Upper lobe of left lung (tissue), 6 donors: ENCODE data around the gene SERINC3. TPM values are rescaled to one million over a fixed set of nuclear protein-coding genes. Genes with fewer than 3 reads are reported as not detected.

ENCODE experiments used
- ATAC-seq, 2 donors: fragments of 200-7000 bp; cut with Tn5 transposase; one replicate each; pipeline ENCODE4 v1.9.1; 2022; ENCODE audit warnings: mild to moderate bottlenecking in 2 of 2, moderate library complexity in 2 of 2; ENCODE audit not compliant: low FRiP score in 2 of 2
- DNase-seq, 2 donors: peaks; one replicate each; pipeline ENCODE4 v3.0.0-alpha.2; 2019 to 2020
- H3K27ac ChIP-seq, 4 donors: fragments of 200-600 bp; sonication (generic); one replicate each; pipeline ENCODE4 v1.5.1; 2016 to 2019
- H3K27me3 ChIP-seq, 4 donors: fragments of 200-600 bp; sonication (generic); one replicate each; pipeline ENCODE4 v1.5.1; 2017 to 2019
- H3K36me3 ChIP-seq, 4 donors: fragments of 200-600 bp; sonication (generic); one replicate each; pipeline ENCODE4 v1.5.1; 2016 to 2019
- H3K4me1 ChIP-seq, 4 donors: fragments of 200-600 bp; sonication (generic); one replicate each; pipeline ENCODE4 v1.5.1; 2018 to 2019
- H3K4me3 ChIP-seq, 4 donors: fragments of 200-600 bp; sonication (generic); one replicate each; pipeline ENCODE4 v1.5.1; 2017 to 2019; ENCODE audit warnings: mild to moderate bottlenecking in 2 of 4, moderate library complexity in 1 of 4
- H3K9me3 ChIP-seq, 4 donors: fragments of 200-600 bp; sonication (generic); one replicate each; pipeline ENCODE4 v1.5.1; 2018 to 2019
- EP300 ChIP-seq, 4 donors: sonication (generic); formaldehyde crosslinking; IDR thresholded peaks; one replicate each; pipeline ENCODE4 v1.5.1; 2017; ENCODE audit warnings: antibody characterized with exemption in 4 of 4, control low read depth in 2 of 4
- POLR2A ChIP-seq, 4 donors: fragments of 450-650 bp; IDR thresholded peaks; one replicate each; pipeline ENCODE4 v1.5.1; 2016 to 2017; ENCODE audit warnings: antibody characterized with exemption in 4 of 4, mild to moderate bottlenecking in 2 of 4
- POLR2AphosphoS5 ChIP-seq, 2 donors: sonication (generic); formaldehyde crosslinking; IDR thresholded peaks; one replicate each; pipeline ENCODE4 v1.5.1; 2017; ENCODE audit warnings: antibody characterized with exemption in 2 of 2
- WGBS, 2 donors: methylation state at CpG; one replicate each; pipeline ENCODE4 v1.1.5; 2017 to 2018; 5-methylcytosine and 5-hydroxymethylcytosine counted together
- total RNA-seq, 6 donors: library from RNA; depleted of rRNA in 4 of 6; stranded (reverse); fragments of >200 nt in 4 of 6; gene quantifications; one replicate each; pipeline versions ENCODE4 v1.1.0 to v1.2.1, GENCODE V29; 2016 to 2021
- TF ChIP-seq, protein P1 (sequence below), 6 experiments: fragments of 450-650 bp in 4 of 6; fragments of 200-600 bp in 2 of 6; sonication (generic) in 2 of 6; IDR thresholded peaks; one replicate each; pipeline ENCODE4 v1.5.1; 2016 to 2019; ENCODE audit warnings: antibody characterized with exemption in 6 of 6
- donor health status: DM: no; HTN: no; CAD: no; lungs with moderate emphysema.
- donor health status: DM: no; HTN: yes; CAD: no; lungs with severe emphysema.

SERINC3 gene
- total RNA-seq, 6 donors from 2014 or later, result 56.3 to 122 (median 107) TPM

DNA sequence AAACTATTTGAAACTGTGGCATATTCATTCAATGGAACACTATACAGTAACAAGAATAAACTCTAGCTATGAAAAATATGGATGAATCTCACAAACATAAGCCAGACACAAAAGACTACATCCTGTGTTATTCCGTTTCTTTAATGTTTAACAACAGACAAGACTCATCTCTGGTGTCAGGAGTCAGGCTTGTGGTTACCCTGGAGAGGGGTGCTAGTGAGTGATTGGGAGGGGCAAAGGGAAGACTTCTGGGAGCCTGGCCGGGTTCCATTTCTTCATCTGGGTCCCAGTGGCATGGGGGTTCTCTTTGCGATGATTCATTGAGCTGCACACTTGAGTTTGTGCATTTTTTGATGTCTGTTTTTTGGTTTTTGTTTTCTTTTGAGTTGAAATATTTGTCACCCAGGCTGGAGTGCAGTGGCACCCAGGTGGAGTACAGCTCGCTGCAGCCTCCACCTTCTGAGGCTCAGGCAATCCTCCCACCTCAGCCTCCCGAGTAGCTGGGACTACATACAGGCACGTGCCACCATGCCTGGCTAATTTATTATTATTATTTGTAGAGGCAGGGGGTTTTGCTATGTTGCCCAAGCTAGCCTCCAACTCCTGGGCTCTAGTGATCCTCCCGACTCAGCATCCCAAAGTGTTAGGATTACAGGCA lies 67.4 kb downstream of the SERINC3 start:
- no peak for ATAC-seq
- Histone ChIP-seq H3K27ac (no peak overlapping the region), H3K4me3 (no peak overlapping the region), H3K4me1 (peaks cover 10 to 20% (median 15%) of the 10 kb centered on the region in 4 donors), H3K9me3 (no peaks in the 10 kb centered on the region), H3K27me3 (no peaks in the 10 kb centered on the region), H3K36me3 (no peaks in the 10 kb centered on the region)
- no peak for DNase-seq
- WGBS, 2 donors, result 81 to 92% methylated on average over 7 of the region's 7 CpGs
- TF ChIP-seq, protein P1, sequence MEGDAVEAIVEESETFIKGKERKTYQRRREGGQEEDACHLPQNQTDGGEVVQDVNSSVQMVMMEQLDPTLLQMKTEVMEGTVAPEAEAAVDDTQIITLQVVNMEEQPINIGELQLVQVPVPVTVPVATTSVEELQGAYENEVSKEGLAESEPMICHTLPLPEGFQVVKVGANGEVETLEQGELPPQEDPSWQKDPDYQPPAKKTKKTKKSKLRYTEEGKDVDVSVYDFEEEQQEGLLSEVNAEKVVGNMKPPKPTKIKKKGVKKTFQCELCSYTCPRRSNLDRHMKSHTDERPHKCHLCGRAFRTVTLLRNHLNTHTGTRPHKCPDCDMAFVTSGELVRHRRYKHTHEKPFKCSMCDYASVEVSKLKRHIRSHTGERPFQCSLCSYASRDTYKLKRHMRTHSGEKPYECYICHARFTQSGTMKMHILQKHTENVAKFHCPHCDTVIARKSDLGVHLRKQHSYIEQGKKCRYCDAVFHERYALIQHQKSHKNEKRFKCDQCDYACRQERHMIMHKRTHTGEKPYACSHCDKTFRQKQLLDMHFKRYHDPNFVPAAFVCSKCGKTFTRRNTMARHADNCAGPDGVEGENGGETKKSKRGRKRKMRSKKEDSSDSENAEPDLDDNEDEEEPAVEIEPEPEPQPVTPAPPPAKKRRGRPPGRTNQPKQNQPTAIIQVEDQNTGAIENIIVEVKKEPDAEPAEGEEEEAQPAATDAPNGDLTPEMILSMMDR (IDR thresholded peaks at IDR 0.05), result no peak
- no peak for TF ChIP-seq EP300 (IDR thresholded peaks at IDR 0.05)
- no peak for TF ChIP-seq POLR2AphosphoS5 (IDR thresholded peaks at IDR 0.05)
- TF ChIP-seq POLR2A (IDR thresholded peaks at IDR 0.05), result no peak

DNA sequence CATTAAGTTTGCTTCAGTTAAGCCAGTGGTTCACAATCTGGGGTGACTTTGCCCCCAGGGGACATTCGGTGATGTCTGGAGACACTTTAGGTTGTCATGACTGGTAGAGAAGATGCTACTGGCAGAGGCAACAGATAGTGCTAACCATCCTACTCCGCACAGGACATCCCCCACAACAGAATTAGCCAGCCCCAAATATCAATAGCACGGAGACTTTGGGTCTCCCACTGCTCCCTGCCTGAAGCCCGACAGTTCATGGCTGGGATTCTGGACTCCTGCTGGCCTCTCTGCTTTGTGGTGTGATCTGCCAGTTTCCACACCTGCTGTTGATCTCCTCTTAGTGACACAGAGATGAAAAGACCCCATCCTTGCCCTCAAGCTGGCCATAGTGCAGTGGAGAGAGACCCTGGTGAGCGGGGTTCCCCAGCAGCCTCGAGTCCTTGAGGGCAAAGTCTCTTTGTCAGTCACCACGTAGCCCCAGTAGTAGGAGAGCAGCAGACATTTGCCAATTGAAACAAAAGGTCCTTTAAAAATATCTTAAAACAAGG lies 70.9 kb downstream of the SERINC3 start:
- Histone ChIP-seq H3K4me1 (peaks cover 15 to 23% (median 18%) of the 10 kb centered on the region in 4 donors), H3K27me3 (no peaks in the 10 kb centered on the region), H3K4me3 (no peak overlapping the region), H3K36me3 (no peaks in the 10 kb centered on the region), H3K9me3 (no peaks in the 10 kb centered on the region), H3K27ac (peak overlapping the region; percentile 45 to 84 (median 62))
- ATAC-seq (no peak), DNase-seq (no peak)
- 73 to 76% methylated on average over 7 of the region's 7 CpGs for WGBS, 2 donors
- TF ChIP-seq, protein P1 (IDR thresholded peaks at IDR 0.05), result no peak
- TF ChIP-seq POLR2A (IDR thresholded peaks at IDR 0.05), result no peak
- no peak for TF ChIP-seq EP300 (IDR thresholded peaks at IDR 0.05)

DNA sequence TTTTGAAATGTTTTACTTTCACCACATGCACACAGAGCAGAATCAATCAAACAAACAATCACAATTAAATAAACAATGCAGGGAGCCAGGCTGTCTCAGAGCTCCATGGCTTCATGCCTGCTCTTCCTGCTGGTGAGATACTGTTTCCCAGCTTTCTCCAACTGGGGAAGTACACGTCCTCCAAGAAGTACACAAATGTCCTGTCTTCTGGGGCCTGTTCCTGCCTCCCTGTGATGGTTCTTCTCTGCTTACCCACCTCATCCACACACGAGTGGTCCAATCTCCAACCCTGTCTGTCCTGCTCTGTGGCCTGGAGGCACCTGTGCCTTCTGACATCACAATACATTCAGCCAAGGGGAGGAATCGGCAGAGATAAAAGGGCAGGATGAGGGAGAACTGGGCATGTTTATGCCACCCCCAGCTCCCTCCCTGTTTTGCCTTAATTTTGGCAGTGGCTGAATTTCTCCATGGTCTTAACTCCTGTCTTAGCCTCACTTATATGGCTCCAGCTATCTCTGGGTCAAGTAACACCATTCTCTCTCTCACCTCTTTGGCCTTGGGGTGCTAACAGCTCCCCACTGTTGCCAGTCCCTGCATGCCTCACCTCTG lies 71.5 kb downstream of the SERINC3 start:
- Histone ChIP-seq H3K27ac (peak overlapping the region; percentile 45 to 84 (median 62)), H3K9me3 (no peaks in the 10 kb centered on the region), H3K27me3 (no peaks in the 10 kb centered on the region), H3K4me3 (no peak overlapping the region), H3K36me3 (no peaks in the 10 kb centered on the region), H3K4me1 (peaks cover 15 to 23% (median 18%) of the 10 kb centered on the region in 4 donors)
- WGBS, 2 donors, result 40 to 57% methylated on average over 3 of the region's 3 CpGs
- TF ChIP-seq POLR2A (IDR thresholded peaks at IDR 0.05) (no peak), POLR2AphosphoS5 (IDR thresholded peaks at IDR 0.05) (peak in 1 of 2 donors; percentile 35)
- DNase-seq (no peak), ATAC-seq (no peak)

DNA sequence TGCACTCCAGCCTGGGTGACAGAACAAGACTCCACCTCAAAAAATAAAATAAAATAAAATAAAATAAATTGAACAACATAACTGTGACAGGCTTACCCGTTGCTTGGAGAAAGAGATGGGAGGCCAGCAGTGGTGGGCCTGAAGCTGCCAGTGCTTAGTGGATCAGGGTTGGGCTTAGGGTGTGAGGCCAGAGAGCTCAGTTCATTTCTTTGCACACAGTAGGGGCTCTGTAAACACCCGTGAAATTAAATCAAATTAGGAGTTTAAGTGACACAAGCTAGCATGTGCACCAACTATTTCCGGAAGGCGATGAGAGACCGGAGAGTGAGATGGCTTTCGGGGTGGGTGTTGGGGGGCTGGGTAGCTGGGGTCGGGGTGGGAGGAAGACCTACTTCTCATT lies 72.0 kb downstream of the SERINC3 start:
- no peaks in the 10 kb centered on the region for H3K27me3 ChIP-seq
- 63 to 72% methylated on average over 7 of the region's 7 CpGs for WGBS, 2 donors
- H3K4me1 ChIP-seq, result peaks cover 15 to 23% (median 17%) of the 10 kb centered on the region in 4 donors
- TF ChIP-seq POLR2A (IDR thresholded peaks at IDR 0.05) (no peak), EP300 (IDR thresholded peaks at IDR 0.05) (no peak), POLR2AphosphoS5 (IDR thresholded peaks at IDR 0.05) (no peak)
- TF ChIP-seq, protein P1 (IDR thresholded peaks at IDR 0.05), result no peak
- H3K27ac ChIP-seq, result peak overlapping the region in 2 of 4 donors; percentile 45 to 84
- H3K9me3 ChIP-seq, result no peaks in the 10 kb centered on the region
- H3K4me3 ChIP-seq, result no peak overlapping the region
- no peaks in the 10 kb centered on the region for H3K36me3 ChIP-seq
- no peak for ATAC-seq
- no peak for DNase-seq

DNA sequence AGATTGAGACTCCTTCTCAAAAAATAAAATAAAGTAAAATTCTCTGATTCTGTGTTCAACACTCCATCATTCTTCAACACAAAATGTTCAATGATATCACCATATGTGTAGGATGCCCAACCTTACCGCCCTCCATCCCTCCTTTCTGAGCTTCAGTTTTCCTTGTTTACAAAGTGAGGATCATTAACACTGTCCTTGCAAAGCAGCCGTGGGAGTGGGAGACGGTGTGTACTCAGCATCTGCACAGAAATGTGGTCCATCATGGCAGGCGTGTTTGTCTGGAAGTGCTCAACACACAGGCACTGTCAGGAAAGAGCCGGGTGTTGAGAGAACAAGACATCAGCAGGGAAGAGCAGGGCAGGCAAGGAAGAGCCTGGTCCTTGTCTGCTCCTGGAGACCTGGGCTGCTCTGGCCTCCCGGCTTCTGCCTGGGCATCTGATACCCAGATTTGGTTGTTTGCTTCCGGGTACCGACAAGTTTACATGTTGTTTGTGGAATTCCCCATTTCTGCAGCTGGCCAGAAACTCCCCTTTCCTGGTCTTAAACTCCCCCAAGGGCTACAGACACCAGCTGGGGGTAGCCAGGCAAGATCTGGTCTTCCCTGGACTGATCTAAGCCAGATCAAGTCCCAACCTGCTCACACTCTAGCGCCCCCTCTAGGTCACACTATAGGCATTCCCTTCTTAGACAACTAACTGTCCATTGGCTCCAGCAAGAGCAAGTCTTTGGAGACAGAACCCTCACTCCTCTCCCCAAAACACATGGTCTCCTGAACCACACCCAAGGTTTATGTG lies 72.9 kb downstream of the SERINC3 start:
- TF ChIP-seq POLR2AphosphoS5 (IDR thresholded peaks at IDR 0.05), result no peak
- TF ChIP-seq, protein P1 (IDR thresholded peaks at IDR 0.05), result no peak
- TF ChIP-seq EP300 (IDR thresholded peaks at IDR 0.05), result no peak
- no peak for TF ChIP-seq POLR2A (IDR thresholded peaks at IDR 0.05)
- peak overlapping the region in 1 of 4 donors; percentile 84 for H3K27ac ChIP-seq
- H3K36me3 ChIP-seq, result no peaks in the 10 kb centered on the region
- H3K27me3 ChIP-seq, result no peaks in the 10 kb centered on the region
- peaks cover 15 to 23% (median 17%) of the 10 kb centered on the region in 4 donors for H3K4me1 ChIP-seq
- 70 to 71% methylated on average over 9 of the region's 9 CpGs for WGBS, 2 donors
- no peak overlapping the region for H3K4me3 ChIP-seq
- DNase-seq (no peak), ATAC-seq (no peak)
- H3K9me3 ChIP-seq, result no peaks in the 10 kb centered on the region
